NCI-H1417 (cell line): ENCODE data around the gene DCHS1.

ENCODE experiments used
- DNase-seq, 3 experiments: peaks; one replicate each; lab custom pipeline; 2025; lab: John Stamatoyannopoulos, UW

Gene DCHS1

DNA sequence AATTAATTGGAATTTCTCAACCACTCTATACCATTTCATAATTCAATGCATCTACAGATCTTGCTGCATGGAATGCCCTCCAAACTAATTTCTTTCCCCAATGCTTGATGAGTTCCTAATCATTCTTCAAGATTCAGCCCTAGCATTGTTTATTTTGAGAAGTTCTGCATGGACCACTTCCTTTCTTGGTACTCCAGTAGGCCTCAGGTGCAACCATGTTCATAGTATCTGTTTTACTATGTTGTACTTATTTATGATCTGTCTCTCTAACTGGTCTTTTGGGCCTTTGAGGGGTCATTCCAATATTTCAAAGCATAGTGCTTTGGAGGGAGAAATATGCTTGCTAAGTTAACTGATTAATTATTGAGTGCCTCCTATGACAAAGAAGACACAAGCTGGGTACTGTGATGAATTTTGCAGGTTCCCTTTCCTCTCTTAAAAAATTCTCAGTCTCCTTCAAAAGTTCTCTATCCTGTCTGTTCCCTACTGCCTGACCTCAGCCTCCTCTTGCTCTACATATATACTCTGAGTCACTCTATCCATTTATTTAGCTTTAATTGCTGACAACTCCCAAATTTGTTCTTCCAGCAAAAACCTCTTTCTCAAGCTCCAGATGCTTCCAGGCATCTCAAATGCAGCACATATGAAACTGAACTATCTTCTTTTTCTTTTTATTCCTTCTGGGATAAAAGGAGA, 18.1 kb upstream of the DCHS1 start:
- DNase-seq: no peak

DNA sequence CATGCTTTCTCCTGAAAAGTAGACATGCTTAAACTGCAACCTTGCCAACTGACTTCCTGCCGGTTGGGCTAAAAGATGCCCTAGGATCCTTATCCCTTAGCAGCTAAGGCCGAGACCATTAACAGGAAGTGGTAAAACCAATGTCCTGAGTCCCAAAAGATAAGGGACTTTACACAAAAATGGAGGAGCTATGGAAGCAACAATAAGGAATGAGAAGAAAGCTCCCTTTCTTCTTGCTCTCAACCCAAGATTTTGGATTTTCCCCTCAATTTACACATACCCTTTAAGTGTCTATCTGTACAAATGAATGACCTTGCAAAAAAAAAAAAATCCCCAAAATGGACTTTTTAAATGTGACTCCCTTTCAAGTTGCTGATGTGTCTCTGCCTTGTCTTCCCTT, 16.4 kb upstream of the DCHS1 start:
- DNase-seq: no peak

DNA sequence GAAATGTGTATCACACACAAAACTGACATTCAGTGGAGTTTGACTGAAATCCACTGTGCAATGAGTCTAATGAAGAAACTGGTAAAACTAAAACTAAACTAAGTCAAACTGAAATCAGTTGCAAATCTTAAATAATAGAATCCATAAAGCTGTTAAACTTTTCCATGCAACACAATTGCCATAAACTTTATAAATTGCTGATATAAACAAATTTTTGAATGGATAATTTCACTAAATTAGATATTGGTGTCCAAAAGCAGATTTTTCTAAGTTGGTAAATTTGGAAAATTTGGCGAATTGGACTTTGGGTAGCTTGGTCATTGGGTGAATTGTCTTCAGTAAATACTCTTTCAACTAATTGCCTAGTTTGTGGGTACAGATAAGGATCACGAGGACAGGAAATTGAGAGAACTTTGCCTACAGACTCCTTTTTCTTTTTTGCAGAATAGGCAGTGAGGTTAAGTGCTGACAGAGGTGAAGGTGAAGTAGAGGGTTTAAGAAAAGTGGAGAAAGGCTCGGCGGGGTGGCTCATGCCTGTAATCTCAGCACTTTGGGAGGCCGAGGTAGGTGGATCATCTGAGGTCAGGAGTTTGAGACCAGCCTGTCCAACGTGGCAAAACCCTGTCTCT, 14.7 kb upstream of the DCHS1 start:
- DNase-seq: no peak

GRCh38 chr11:6667733-6668374, 12.2 kb upstream of the DCHS1 start:
- DNase-seq: peak in 1 of 3 experiments; percentile 17

- DNase-seq: no peak
Observed at GRCh38 chr11:6666302-6667183, 10.9 kb upstream of the DCHS1 start.

DNA sequence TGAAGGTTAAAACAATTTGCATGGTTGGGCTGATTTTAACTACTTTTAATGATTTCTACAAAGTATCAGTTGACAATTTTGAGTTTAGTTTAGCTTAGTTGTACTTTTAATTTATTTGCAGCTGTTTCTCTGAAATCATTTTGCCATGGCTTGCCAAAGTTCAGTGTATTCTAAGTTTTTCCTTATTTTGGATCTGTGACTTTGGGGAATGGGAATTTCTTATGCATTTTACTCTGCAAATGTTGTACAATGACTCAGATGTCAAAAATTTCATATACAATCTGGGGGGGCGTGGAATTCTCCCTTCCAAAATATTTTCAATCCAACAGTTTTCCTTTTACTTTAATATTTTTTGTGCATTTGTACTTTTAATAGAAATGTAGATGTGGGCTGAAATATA, 8.9 kb upstream of the DCHS1 start:
- DNase-seq: no peak

DNA sequence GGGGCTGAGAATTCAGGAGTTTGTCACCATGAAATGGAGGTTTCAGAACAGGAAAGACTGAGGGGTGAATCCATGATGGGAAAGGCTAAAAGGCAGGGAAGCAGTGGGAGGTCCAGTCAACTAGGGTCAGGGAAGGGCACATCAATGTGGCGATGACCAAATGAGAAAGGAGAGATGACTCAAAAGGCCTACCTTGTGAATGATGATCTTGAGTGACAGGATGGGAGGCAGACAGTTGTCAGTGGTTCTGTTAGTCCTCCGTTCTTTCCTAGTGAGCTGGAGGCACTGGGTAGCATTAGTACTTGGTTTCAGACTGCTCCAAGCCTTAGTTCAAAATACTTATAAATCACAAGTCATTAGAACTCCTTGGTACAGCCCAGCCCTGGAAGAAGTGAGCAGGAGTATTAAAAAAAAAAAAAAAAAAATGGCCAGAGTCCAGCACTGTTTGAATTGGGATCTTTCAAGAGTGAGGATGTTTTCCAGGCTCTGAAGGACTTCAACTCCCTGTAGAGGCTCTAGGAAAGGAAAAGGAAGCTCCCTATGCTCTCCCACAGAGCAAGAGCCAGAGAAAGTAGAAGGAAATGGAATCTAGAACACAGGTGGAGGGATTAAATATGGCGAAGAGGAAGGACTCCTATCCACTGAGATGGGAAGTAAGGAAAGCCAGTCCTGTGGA, 8.3 kb upstream of the DCHS1 start:
- no peak for DNase-seq

DNA sequence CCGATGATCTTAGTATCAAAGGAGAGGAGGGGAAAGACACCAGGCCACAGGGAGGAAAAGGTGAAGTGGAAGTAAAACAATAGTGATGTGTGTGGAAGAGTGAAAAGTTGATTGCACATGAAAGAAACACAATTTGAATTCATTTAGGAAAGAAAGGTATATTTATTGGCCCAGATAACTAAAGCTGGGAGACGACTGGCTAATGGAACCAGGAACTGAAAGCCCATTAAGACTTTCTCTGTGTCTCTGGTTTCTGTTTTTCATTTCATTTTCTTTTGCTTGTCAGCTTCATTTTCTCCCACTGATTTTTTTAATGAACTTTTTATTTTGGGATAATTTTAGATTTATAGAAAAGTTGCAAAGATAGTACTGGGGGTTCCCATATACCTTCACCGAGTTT, 5.1 kb upstream of the DCHS1 start:
- no peak for DNase-seq

DNA sequence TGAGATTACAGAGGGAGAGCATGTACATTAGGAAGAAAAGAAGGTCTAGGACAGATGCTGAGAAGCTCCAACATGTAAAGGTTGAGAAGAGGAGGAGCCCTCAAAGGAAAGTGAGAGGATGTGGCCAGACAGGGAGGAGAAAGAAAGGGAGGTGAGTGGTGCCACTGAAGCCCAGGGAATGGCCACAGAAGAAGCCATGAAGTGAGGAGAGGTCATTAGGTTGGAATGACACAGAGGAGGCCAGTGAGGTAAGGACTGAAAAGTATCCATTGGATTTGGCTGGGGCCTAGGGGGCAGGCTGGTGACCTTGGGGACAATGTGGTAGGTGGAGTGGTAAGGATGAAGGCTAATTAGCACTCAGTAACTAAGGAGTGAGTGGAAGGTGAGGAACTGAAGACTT, 3.0 kb upstream of the DCHS1 start:
- no peak for DNase-seq

DNA sequence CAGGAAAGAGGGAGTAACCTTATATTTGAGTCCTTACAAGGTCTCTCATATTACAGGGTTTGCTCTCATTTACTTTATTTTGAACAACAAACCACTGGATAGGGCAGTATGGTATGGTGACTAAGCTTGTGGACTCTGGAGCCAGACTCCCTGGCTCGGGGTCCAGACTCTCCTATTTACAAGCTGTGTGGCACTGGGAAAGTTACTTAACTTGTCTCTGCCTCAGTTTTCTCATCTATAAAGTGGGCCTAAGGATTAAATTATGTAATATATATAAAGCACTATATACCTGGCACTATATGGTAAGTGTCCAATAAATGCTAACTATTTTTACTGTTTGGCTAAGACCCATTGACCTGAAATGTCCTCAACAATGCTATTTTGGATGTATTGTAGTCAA, 1.7 kb upstream of the DCHS1 start:
- DNase-seq: no peak

DNA sequence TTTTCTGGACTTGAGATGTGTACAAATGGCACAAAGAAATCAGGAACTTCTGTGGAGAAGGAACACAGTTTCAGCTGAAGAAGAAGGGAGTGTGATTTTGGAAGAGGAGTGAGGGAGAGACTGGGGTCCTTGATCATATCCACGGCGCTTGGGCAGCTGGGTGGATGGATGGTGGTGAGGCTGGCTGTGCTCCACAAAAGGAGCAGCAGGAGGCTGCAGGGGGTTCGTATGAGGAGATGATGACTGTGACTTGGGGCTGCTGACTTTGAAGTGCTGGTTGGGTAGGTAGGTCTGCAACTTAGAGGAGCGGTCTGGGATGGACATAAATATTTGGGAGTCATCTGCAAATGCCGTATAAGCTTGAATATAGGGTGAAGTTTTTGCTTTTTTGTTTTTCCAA, 1.3 kb upstream of the DCHS1 start:
- no peak for DNase-seq

DNA sequence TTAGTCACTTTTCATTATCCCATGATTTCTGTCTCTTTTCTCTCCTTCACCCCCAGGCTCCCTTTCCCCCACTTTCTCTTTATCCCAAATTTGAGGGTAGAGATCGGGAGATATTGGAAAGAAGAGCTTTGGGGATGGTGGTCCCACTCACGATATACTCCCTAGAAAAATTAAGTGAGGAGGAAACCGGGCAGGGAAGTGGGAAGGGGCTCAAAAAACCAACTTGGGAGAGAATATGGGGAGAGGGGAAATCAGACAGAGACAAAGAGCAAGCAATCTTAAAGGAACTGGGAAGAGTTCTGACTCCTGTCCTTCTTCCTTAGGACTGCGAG, 941 bp upstream of the DCHS1 start:
- no peak for DNase-seq

GRCh38 chr11:6655020-6655789, 404 bp downstream of the DCHS1 start:
- peak in 2 of 3 experiments; percentile 54 to 60 for DNase-seq

GRCh38 chr11:6654281-6655019, 1.2 kb downstream of the DCHS1 start:
- DNase-seq: no peak

GRCh38 chr11:6653656-6654055, 2.0 kb downstream of the DCHS1 start:
- DNase-seq: no peak

GRCh38 chr11:6653097-6653496, 2.5 kb downstream of the DCHS1 start:
- no peak for DNase-seq

DNA sequence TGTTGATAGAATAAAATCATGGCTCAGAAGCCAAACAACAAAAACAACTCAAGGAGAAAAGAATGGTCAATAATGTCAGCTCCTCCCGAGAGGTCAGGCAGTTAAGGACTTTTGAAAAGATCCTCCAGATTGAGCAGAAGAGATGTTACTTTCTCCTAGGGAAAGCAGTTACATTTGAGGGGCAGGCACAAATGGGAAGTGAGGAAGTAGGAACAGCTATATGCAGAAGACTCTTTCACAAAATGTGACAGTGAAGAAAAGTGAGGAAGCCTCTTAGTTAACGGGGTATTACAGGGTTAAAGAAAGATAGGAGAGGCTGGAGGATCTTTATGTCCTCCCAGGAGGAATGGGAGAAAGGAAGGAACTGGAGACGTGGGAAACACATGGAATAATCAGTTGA, 3.4 kb downstream of the DCHS1 start:
- no peak for DNase-seq

- no peak for DNase-seq
Observed at GRCh38 chr11:6650980-6651379, 4.6 kb downstream of the DCHS1 start.

GRCh38 chr11:6650104-6650503, 5.5 kb downstream of the DCHS1 start:
- DNase-seq: no peak

DNA sequence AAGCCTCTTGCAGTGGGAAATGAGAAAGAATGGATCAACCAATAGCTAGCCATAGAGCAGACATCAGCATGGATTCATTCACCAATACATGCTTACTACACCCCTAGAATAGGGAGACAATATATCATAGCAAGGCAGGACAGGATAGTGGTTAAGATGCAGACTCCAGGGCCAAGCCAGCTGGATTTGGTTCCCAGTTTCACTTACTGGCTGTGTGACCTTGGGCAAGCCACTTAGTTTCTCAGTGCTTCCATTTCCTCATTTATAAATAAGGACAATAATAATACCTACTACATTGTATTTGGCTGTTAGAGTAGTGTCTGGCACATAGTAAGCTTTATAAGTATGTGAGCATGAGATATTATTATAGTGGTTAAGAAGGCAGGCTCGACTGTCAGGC, 7.1 kb downstream of the DCHS1 start:
- DNase-seq: no peak

GRCh38 chr11:6647836-6648235, 7.8 kb downstream of the DCHS1 start:
- no peak for DNase-seq
